GM12878 (cell line): ENCODE data around the gene AHCY. TPM values are rescaled to one million over a fixed set of nuclear protein-coding genes. Genes with fewer than 3 reads are reported as not detected.

Experiments used
- CBX3 ChIP-seq: fragments of 200-600 bp; sonication (generic); IDR thresholded peaks from 2 replicates; pipeline ENCODE4 v1.6.1; 2016; ENCODE audit warnings: low read depth, borderline replicate concordance
- CEBPB ChIP-seq, 2 experiments: fragments of 150-350 bp in 1 of 2; IDR thresholded peaks; 2 replicates each; pipeline ENCODE4 v1.6.1; 2012 to 2014; ENCODE audit warnings: low read depth in 2 of 2, low read length in 2 of 2, borderline replicate concordance in 1 of 2, inconsistent platforms in 1 of 2
- EGR1 ChIP-seq, 2 experiments: IDR thresholded peaks; 1 replicate in 1 of 2; 2 replicates in 1 of 2; pipeline ENCODE4 v1.6.1; 2011 to 2012; ENCODE audit warnings: low read depth in 2 of 2, low read length in 2 of 2, borderline replicate concordance in 1 of 2, mild to moderate bottlenecking in 1 of 2, moderate library complexity in 1 of 2
- IKZF1 ChIP-seq: fragments of 450-650 bp; conservative IDR thresholded peaks from 2 replicates; pipeline ENCODE4 v1.6.1; 2017; ENCODE audit warnings: antibody characterized with exemption, mild to moderate bottlenecking
- IKZF2 ChIP-seq, 2 experiments: fragments of 450-650 bp; IDR thresholded peaks; 2 replicates each; pipeline ENCODE4 v1.6.1; 2017; ENCODE audit warnings: mild to moderate bottlenecking in 2 of 2, moderate library complexity in 2 of 2
- JUND ChIP-seq: IDR thresholded peaks from 2 replicates; pipeline ENCODE4 v1.6.1; 2012; ENCODE audit warnings: low read depth, mild to moderate bottlenecking, low read length, improper control_type of control experiment, moderate library complexity
- KAT2A ChIP-seq: conservative IDR thresholded peaks from 2 replicates; pipeline ENCODE4 v1.6.1; 2011; ENCODE audit warnings: low read depth, low read length; ENCODE audit not compliant: control insufficient read depth
- MYB ChIP-seq: fragments of 150-350 bp; IDR thresholded peaks from 2 replicates; pipeline ENCODE4 v1.6.1; 2014; ENCODE audit warnings: mild to moderate bottlenecking, low read depth, low read length, borderline replicate concordance
- NR2F1 ChIP-seq: fragments of 450-650 bp; conservative IDR thresholded peaks from 2 replicates; pipeline ENCODE4 v1.6.1; 2017; ENCODE audit warnings: mild to moderate bottlenecking
- PAX5 ChIP-seq: IDR thresholded peaks from 2 replicates; pipeline ENCODE4 v1.6.1; 2011; ENCODE audit warnings: low read depth, low read length, borderline replicate concordance
- POLR2AphosphoS5 ChIP-seq: IDR thresholded peaks from 2 replicates; pipeline ENCODE4 v1.6.1; 2011; ENCODE audit warnings: mild to moderate bottlenecking, low read length, inconsistent platforms
- POU2F2 ChIP-seq: IDR thresholded peaks from 3 replicates; pipeline ENCODE4 v1.6.1; 2011; ENCODE audit warnings: low read depth, mild to moderate bottlenecking, low read length, borderline replicate concordance
- RB1 ChIP-seq: fragments of 450-650 bp; formaldehyde crosslinking; IDR thresholded peaks from 2 replicates; pipeline ENCODE4 v1.6.1; 2017; ENCODE audit warnings: mild to moderate bottlenecking, borderline replicate concordance
- SIN3A ChIP-seq: IDR thresholded peaks from 2 replicates; pipeline ENCODE4 v1.6.1; 2012; ENCODE audit warnings: low read depth, low read length, improper control_type of control experiment
- SPI1 ChIP-seq: IDR thresholded peaks from 2 replicates; pipeline ENCODE4 v1.6.1; 2011; ENCODE audit warnings: low read depth, mild to moderate bottlenecking, low read length, moderate library complexity, borderline replicate concordance; ENCODE audit not compliant: insufficient read depth
- SRF ChIP-seq, 2 experiments: IDR thresholded peaks; 2 replicates each; pipeline ENCODE4 v1.6.1; 2011; ENCODE audit warnings: low read depth in 2 of 2, low read length in 2 of 2, mild to moderate bottlenecking in 1 of 2, moderate library complexity in 1 of 2
- WRNIP1 ChIP-seq: IDR thresholded peaks from 2 replicates; pipeline ENCODE4 v1.6.1; 2011; ENCODE audit warnings: low read depth, low read length, improper control_type of control experiment, borderline replicate concordance
- ZNF274 ChIP-seq: IDR thresholded peaks from one replicate; pipeline ENCODE4 v1.8.0; 2011; ENCODE audit not compliant: insufficient read length, insufficient read depth
- polyA plus RNA-seq, 11 experiments: library from polyadenylated mRNA; depleted of rRNA in 4 of 11; unstranded in 6 of 11; stranded (reverse) in 5 of 11; fragments of >200 nt; fragmentation: Nextera tagmentation in 4 of 11; fragmentation: Illumina TruSeq in 1 of 11; extraction: Ambion mirVana in 4 of 11; extraction: Trizol in 1 of 11; gene quantifications; 1 replicate in 1 of 11; 2 replicates in 10 of 11; pipeline versions ENCODE4 v1.2.1 to v1.2.3, GENCODE V29; 2011 to 2016; ENCODE audit warnings: inconsistent platforms in 2 of 11, missing spikeins in 2 of 11, low read depth in 1 of 11
- total RNA-seq, 4 experiments: library from RNA; depleted of rRNA in 3 of 4; stranded (reverse); fragments of >200 nt in 3 of 4; fragmentation: Illumina TruSeq in 1 of 4; extraction: Trizol in 1 of 4; gene quantifications; 2 replicates each; pipeline versions ENCODE4 v1.2.1 to v1.2.3, GENCODE V29; 2013 to 2021
- TF ChIP-seq, protein P1 (sequence below): IDR thresholded peaks from 2 replicates; pipeline ENCODE4 v1.6.1; 2011; ENCODE audit warnings: low read depth, mild to moderate bottlenecking, low read length, moderate library complexity, borderline replicate concordance; ENCODE audit errors: extremely low read depth
- TF ChIP-seq, protein P2 (sequence below): IDR thresholded peaks from 2 replicates; pipeline ENCODE4 v1.6.1; 2012; ENCODE audit warnings: mild to moderate bottlenecking, low read depth, low read length
- TF ChIP-seq, protein P3 (sequence below): IDR thresholded peaks from 2 replicates; pipeline ENCODE4 v1.6.1; 2012; ENCODE audit warnings: low read depth, low read length, improper control_type of control experiment
- TF ChIP-seq, protein P4 (sequence below): IDR thresholded peaks from 2 replicates; pipeline ENCODE4 v1.6.1; 2012; ENCODE audit warnings: low read length, inconsistent platforms
- TF ChIP-seq, protein P5 (sequence below): fragments of 450-650 bp; IDR thresholded peaks from 2 replicates; pipeline ENCODE4 v1.6.1; 2016; ENCODE audit warnings: mild to moderate bottlenecking
- TF ChIP-seq, protein P6 (sequence below): fragments of 450-650 bp; IDR thresholded peaks from 2 replicates; pipeline ENCODE4 v1.6.1; 2014; ENCODE audit warnings: mild to moderate bottlenecking

AHCY gene
- total and polyA plus RNA-seq, 10 of the 15 experiments (the other 5 are each of a cell fraction or from before 2014, with no cell fraction given): 84.9 to 223 (median 181) TPM

DNA sequence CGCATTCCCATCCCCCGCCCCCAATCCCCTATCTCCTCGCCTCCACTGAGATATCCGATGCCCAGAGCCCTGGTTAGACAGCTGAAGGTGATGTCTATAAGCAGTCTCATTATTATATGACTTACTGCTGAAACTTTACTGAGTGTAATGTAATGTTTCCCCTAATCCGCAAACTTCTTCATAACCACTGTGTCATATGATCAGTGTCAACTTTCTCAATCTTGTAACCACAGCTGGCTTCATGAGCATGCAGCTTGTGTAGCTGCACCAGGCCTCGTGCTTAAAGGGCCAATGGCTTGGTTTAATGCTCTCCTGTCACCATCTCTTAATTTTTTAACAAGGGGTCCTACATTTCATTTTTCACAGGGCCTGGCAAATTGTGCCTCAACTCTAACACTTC is 53.9 kb downstream of the AHCY start (continued):
- TF ChIP-seq, protein P1, sequence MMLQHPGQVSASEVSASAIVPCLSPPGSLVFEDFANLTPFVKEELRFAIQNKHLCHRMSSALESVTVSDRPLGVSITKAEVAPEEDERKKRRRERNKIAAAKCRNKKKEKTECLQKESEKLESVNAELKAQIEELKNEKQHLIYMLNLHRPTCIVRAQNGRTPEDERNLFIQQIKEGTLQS: no peak
- TF ChIP-seq, protein P2, sequence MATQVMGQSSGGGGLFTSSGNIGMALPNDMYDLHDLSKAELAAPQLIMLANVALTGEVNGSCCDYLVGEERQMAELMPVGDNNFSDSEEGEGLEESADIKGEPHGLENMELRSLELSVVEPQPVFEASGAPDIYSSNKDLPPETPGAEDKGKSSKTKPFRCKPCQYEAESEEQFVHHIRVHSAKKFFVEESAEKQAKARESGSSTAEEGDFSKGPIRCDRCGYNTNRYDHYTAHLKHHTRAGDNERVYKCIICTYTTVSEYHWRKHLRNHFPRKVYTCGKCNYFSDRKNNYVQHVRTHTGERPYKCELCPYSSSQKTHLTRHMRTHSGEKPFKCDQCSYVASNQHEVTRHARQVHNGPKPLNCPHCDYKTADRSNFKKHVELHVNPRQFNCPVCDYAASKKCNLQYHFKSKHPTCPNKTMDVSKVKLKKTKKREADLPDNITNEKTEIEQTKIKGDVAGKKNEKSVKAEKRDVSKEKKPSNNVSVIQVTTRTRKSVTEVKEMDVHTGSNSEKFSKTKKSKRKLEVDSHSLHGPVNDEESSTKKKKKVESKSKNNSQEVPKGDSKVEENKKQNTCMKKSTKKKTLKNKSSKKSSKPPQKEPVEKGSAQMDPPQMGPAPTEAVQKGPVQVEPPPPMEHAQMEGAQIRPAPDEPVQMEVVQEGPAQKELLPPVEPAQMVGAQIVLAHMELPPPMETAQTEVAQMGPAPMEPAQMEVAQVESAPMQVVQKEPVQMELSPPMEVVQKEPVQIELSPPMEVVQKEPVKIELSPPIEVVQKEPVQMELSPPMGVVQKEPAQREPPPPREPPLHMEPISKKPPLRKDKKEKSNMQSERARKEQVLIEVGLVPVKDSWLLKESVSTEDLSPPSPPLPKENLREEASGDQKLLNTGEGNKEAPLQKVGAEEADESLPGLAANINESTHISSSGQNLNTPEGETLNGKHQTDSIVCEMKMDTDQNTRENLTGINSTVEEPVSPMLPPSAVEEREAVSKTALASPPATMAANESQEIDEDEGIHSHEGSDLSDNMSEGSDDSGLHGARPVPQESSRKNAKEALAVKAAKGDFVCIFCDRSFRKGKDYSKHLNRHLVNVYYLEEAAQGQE: no peak
- TF ChIP-seq RB1 (no peak), NR2F1 (no peak), SPI1 (no peak), IKZF2 (IDR thresholded peaks at IDR 0.05) (peak; percentile 28 to 59; a peak in 1 of 4 replicates), KAT2A (no peak), ZNF274 (no peak), JUND (no peak), EGR1 (IDR thresholded peaks at IDR 0.05; ENCODE audit: borderline replicate concordance in 1 of 2, low read depth in 2 of 2, low read length in 2 of 2) (no peak), MYB (no peak), SRF (IDR thresholded peaks at IDR 0.05; ENCODE audit: low read depth in 2 of 2, low read length in 2 of 2) (no peak), POU2F2 (0 out of 3 replicates have a peak, but pooled peaks have one; percentile 14), IKZF1 (no peak), WRNIP1 (no peak), POLR2AphosphoS5 (no peak), SIN3A (no peak), CEBPB (IDR thresholded peaks at IDR 0.05; ENCODE audit: borderline replicate concordance in 1 of 2, low read depth in 2 of 2, low read length in 2 of 2) (no peak), PAX5 (no peak), CBX3 (no peak)
- TF ChIP-seq, protein P3, sequence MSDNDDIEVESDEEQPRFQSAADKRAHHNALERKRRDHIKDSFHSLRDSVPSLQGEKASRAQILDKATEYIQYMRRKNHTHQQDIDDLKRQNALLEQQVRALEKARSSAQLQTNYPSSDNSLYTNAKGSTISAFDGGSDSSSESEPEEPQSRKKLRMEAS: peak; percentile 88
- TF ChIP-seq, protein P4, sequence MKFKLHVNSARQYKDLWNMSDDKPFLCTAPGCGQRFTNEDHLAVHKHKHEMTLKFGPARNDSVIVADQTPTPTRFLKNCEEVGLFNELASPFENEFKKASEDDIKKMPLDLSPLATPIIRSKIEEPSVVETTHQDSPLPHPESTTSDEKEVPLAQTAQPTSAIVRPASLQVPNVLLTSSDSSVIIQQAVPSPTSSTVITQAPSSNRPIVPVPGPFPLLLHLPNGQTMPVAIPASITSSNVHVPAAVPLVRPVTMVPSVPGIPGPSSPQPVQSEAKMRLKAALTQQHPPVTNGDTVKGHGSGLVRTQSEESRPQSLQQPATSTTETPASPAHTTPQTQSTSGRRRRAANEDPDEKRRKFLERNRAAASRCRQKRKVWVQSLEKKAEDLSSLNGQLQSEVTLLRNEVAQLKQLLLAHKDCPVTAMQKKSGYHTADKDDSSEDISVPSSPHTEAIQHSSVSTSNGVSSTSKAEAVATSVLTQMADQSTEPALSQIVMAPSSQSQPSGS: no peak
- TF ChIP-seq, protein P5, sequence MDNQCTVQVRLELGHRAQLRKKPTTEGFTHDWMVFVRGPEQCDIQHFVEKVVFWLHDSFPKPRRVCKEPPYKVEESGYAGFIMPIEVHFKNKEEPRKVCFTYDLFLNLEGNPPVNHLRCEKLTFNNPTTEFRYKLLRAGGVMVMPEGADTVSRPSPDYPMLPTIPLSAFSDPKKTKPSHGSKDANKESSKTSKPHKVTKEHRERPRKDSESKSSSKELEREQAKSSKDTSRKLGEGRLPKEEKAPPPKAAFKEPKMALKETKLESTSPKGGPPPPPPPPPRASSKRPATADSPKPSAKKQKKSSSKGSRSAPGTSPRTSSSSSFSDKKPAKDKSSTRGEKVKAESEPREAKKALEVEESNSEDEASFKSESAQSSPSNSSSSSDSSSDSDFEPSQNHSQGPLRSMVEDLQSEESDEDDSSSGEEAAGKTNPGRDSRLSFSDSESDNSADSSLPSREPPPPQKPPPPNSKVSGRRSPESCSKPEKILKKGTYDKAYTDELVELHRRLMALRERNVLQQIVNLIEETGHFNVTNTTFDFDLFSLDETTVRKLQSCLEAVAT: no peak
- TF ChIP-seq, protein P6, sequence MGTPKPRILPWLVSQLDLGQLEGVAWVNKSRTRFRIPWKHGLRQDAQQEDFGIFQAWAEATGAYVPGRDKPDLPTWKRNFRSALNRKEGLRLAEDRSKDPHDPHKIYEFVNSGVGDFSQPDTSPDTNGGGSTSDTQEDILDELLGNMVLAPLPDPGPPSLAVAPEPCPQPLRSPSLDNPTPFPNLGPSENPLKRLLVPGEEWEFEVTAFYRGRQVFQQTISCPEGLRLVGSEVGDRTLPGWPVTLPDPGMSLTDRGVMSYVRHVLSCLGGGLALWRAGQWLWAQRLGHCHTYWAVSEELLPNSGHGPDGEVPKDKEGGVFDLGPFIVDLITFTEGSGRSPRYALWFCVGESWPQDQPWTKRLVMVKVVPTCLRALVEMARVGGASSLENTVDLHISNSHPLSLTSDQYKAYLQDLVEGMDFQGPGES: no peak
